ENCODE data around the gene ABHD12B. TPM values are rescaled to one million over a fixed set of nuclear protein-coding genes. Genes with fewer than 3 reads are reported as not detected.
"Not testable (repeated sequence)": the region's sequence is repeated elsewhere in the genome, so short reads cannot be mapped to it uniquely, and the experiment has no call there.

The ABHD12B gene
- total RNA-seq, 1 donor from 2014 or later: not detected

- intact Hi-C loops (cut with micrococcal nuclease): no loop called here
These were observed 11.3 kb downstream of the ABHD12B start for GRCh38 chr14:50882932-50883826.

GRCh38 chr14:50883827-50884197 is 12.0 kb downstream of the ABHD12B start:
- intact Hi-C loops (cut with micrococcal nuclease): no loop called here

GRCh38 chr14:50887476-50887875 is 15.6 kb downstream of the ABHD12B start:
- intact Hi-C loops (cut with micrococcal nuclease): no loop called here

GRCh38 chr14:50892255-50892654 is 20.4 kb downstream of the ABHD12B start:
- intact Hi-C loops (cut with micrococcal nuclease): no loop called here

GRCh38 chr14:50896421-50896820 is 24.6 kb downstream of the ABHD12B start:
- intact Hi-C loops (cut with micrococcal nuclease): not testable (repeated sequence)

- intact Hi-C loops (cut with micrococcal nuclease): not testable (repeated sequence)
These were observed 25.2 kb downstream of the ABHD12B start for GRCh38 chr14:50897005-50897404.

- intact Hi-C loops (cut with micrococcal nuclease): no loop called here
These were observed 25.9 kb downstream of the ABHD12B start for GRCh38 chr14:50897658-50898175.

- intact Hi-C loops (cut with micrococcal nuclease): no loop called here
These were observed 29.5 kb downstream of the ABHD12B start for GRCh38 chr14:50901361-50901760.

GRCh38 chr14:50904719-50905118 is 32.9 kb downstream of the ABHD12B start:
- intact Hi-C loops (cut with micrococcal nuclease): no loop called here

GRCh38 chr14:50906326-50907065 is 34.6 kb downstream of the ABHD12B start:
- intact Hi-C loops (cut with micrococcal nuclease): no loop called here

GRCh38 chr14:50910495-50911420 is 38.9 kb downstream of the ABHD12B start:
- intact Hi-C loops (cut with micrococcal nuclease): no loop called here

- intact Hi-C loops (cut with micrococcal nuclease): no loop called here
These were observed 45.6 kb downstream of the ABHD12B start for GRCh38 chr14:50917449-50917848.

- intact Hi-C loops (cut with micrococcal nuclease): not testable (repeated sequence)
These were observed 47.7 kb downstream of the ABHD12B start for GRCh38 chr14:50919524-50919923.

- intact Hi-C loops (cut with micrococcal nuclease): no loop called here
These were observed 48.8 kb downstream of the ABHD12B start for GRCh38 chr14:50920482-50921230.

- intact Hi-C loops (cut with micrococcal nuclease): no loop called here
These were observed 51.0 kb downstream of the ABHD12B start for GRCh38 chr14:50922803-50923202.

- intact Hi-C loops (cut with micrococcal nuclease): no loop called here
These were observed 52.4 kb downstream of the ABHD12B start for GRCh38 chr14:50924236-50924635.

- intact Hi-C loops (cut with micrococcal nuclease): no loop called here
These were observed 53.0 kb downstream of the ABHD12B start for GRCh38 chr14:50924843-50925242.

- intact Hi-C loops (cut with micrococcal nuclease): no loop called here
These were observed 55.1 kb downstream of the ABHD12B start for GRCh38 chr14:50926851-50927386.

- intact Hi-C loops (cut with micrococcal nuclease): no loop called here
These were observed 56.3 kb downstream of the ABHD12B start for GRCh38 chr14:50928002-50928635.

GRCh38 chr14:50929506-50929905 is 57.7 kb downstream of the ABHD12B start:
- intact Hi-C loops (cut with micrococcal nuclease): no loop called here

All from T-helper 1 cell treated with Interleukin-12 subunit alpha and Interleukin-12 subunit beta and Interleukin-4 antibody, amounts not matched to agents 30 ng/mL and 1 ng/mL, for 36 hours (primary cell).